Hepatocyte (in vitro differentiated cells): ENCODE data around the gene WDR59. TPM values are rescaled to one million over a fixed set of nuclear protein-coding genes. Genes with fewer than 3 reads are reported as not detected.

Experiments used
- DNase-seq: peaks from one replicate; pipeline ENCODE4 v3.0.0-alpha.2; 2016; ENCODE audit warnings: low spot score
- H2AFZ ChIP-seq: fragments of 200-600 bp; sonication (generic); 2 replicates; pipeline ENCODE4 v1.6.0; 2016; ENCODE audit warnings: antibody characterized with exemption, mild to moderate bottlenecking
- H3K27ac ChIP-seq: fragments of 200-600 bp; sonication (generic); 2 replicates; pipeline ENCODE4 v1.5.1; 2016; ENCODE audit warnings: mild to moderate bottlenecking
- H3K27me3 ChIP-seq: fragments of 200-600 bp; sonication (generic); 2 replicates; pipeline ENCODE4 v1.6.1; 2016
- H3K36me3 ChIP-seq: fragments of 200-600 bp; sonication (generic); replicated peaks from 2 replicates; pipeline ENCODE4 v1.5.1; 2016; ENCODE audit warnings: low read depth; ENCODE audit not compliant: insufficient read depth
- H3K4me1 ChIP-seq: fragments of 200-600 bp; sonication (generic); 2 replicates; pipeline ENCODE4 v1.5.1; 2016; ENCODE audit warnings: mild to moderate bottlenecking, moderate library complexity; ENCODE audit not compliant: insufficient read depth
- H3K4me2 ChIP-seq: fragments of 200-600 bp; sonication (generic); 2 replicates; pipeline ENCODE4 v1.6.0; 2016
- H3K4me3 ChIP-seq: fragments of 200-600 bp; sonication (generic); 2 replicates; pipeline ENCODE4 v1.5.1; 2016; ENCODE audit warnings: mild to moderate bottlenecking
- H3K79me2 ChIP-seq: fragments of 200-600 bp; sonication (generic); 2 replicates; pipeline ENCODE4 v1.6.0; 2017; ENCODE audit warnings: mild to moderate bottlenecking
- H3K9me2 ChIP-seq: fragments of 200-600 bp; sonication (generic); replicated peaks from 2 replicates; pipeline ENCODE4 v1.6.0; 2017; ENCODE audit warnings: mild to moderate bottlenecking; ENCODE audit not compliant: insufficient read depth
- H3K9me3 ChIP-seq: fragments of 200-600 bp; sonication (generic); 2 replicates; pipeline ENCODE4 v1.5.1; 2016; ENCODE audit warnings: low read depth, mild to moderate bottlenecking
- H4K20me1 ChIP-seq: fragments of 200-600 bp; sonication (generic); 2 replicates; pipeline ENCODE4 v1.6.0; 2016; ENCODE audit warnings: mild to moderate bottlenecking; ENCODE audit not compliant: insufficient read depth, poor library complexity, severe bottlenecking
- EZH2 ChIP-seq: fragments of 200-600 bp; sonication (generic); IDR thresholded peaks from 2 replicates; pipeline ENCODE4 v1.6.1; 2016; ENCODE audit warnings: antibody characterized with exemption, mild to moderate bottlenecking, borderline replicate concordance
- EZH2phosphoT487 ChIP-seq: fragments of 200-600 bp; sonication (generic); IDR thresholded peaks from one replicate; pipeline ENCODE4 v1.6.1; 2018; ENCODE audit warnings: antibody characterized with exemption, mild to moderate bottlenecking, low read depth, moderate library complexity; ENCODE audit not compliant: unreplicated experiment, severe bottlenecking
- WGBS: methylation state at CpG from one replicate; pipeline ENCODE4 v1.1.6; 2016; ENCODE audit warnings: low lambda C conversion rate; ENCODE audit errors: missing lambda C conversion rate; 5-methylcytosine and 5-hydroxymethylcytosine counted together
- polyA plus RNA-seq: library from polyadenylated mRNA; unstranded; fragments of >200 nt; fragmentation: Nextera tagmentation; extraction: Ambion mirVana; gene quantifications from 2 replicates; pipeline ENCODE4 v1.2.1, GENCODE V29; 2016
- total RNA-seq: library from RNA; depleted of rRNA; stranded (reverse); fragments of >200 nt; gene quantifications from 2 replicates; pipeline ENCODE4 v1.2.3, GENCODE V29; 2014
- TF ChIP-seq, protein P1 (sequence below): fragments of 200-600 bp; sonication (generic); IDR thresholded peaks from 2 replicates; pipeline ENCODE4 v1.5.1; 2016; ENCODE audit warnings: antibody characterized with exemption, mild to moderate bottlenecking; ENCODE audit not compliant: poor library complexity

Gene WDR59
- total and polyA plus RNA-seq, 2 experiments from 2014 or later, result 32.8 to 35.7 TPM

DNA sequence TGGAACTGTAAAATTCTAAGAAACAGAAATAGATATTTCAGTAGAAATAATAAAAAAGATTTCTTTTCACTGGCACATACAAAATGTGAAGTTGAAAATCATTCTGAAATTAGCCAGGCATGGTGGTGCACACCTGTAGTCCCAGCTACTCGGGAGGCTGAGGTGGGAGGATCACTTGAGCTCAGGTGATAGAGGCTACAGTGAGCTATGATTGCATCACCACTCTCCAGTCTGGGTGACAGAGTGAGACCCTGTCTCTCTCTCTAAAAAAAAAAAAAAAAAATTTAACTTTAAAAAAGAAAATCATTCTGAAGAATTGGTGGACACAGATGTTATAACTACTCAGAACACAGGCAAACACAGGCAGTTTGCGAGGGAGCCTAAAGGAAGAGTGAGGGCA is 112.6 kb downstream of the WDR59 start:
- H3K4me1 ChIP-seq, result no peaks in the 10 kb centered on the region
- H3K4me3 ChIP-seq, result no peak overlapping the region
- no peak overlapping the region for H2AFZ ChIP-seq
- H3K9me3 ChIP-seq, result no peaks in the 10 kb centered on the region
- H3K79me2 ChIP-seq, result no peaks in the 10 kb centered on the region
- DNase-seq, result no peak
- no peak overlapping the region for H3K4me2 ChIP-seq
- H4K20me1 ChIP-seq, result no peaks in the 10 kb centered on the region
- 100% methylated on average over 2 of the region's 2 CpGs for WGBS
- no peaks in the 10 kb centered on the region for H3K36me3 ChIP-seq
- TF ChIP-seq, protein P1, sequence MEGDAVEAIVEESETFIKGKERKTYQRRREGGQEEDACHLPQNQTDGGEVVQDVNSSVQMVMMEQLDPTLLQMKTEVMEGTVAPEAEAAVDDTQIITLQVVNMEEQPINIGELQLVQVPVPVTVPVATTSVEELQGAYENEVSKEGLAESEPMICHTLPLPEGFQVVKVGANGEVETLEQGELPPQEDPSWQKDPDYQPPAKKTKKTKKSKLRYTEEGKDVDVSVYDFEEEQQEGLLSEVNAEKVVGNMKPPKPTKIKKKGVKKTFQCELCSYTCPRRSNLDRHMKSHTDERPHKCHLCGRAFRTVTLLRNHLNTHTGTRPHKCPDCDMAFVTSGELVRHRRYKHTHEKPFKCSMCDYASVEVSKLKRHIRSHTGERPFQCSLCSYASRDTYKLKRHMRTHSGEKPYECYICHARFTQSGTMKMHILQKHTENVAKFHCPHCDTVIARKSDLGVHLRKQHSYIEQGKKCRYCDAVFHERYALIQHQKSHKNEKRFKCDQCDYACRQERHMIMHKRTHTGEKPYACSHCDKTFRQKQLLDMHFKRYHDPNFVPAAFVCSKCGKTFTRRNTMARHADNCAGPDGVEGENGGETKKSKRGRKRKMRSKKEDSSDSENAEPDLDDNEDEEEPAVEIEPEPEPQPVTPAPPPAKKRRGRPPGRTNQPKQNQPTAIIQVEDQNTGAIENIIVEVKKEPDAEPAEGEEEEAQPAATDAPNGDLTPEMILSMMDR, result no peak
- TF ChIP-seq EZH2phosphoT487 (no peak), EZH2 (no peak)
- no peak overlapping the region for H3K27ac ChIP-seq
- no peaks in the 10 kb centered on the region for H3K9me2 ChIP-seq
- H3K27me3 ChIP-seq, result no peaks in the 10 kb centered on the region

DNA sequence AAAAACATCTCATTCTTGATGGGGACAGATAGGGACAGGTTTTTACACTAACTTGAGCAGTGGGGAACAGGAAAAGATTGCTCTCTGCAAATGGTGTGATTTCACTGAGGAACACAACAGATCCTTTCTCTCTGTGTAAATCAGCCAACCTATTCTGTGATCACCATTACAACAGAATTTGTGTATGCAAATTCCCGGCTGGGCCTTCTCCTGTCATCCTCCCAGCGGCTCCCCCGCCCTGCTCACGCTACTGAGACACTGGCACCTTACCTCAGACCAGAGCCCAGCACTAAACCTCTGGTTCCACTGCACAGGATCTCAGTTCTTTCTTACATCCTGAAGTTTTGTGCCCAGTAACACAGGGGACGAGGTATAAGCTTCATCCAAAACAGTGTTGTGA is 113.3 kb downstream of the WDR59 start:
- WGBS, result 79% methylated on average over 5 of the region's 5 CpGs
- TF ChIP-seq EZH2phosphoT487 (no peak), EZH2 (no peak)
- TF ChIP-seq, protein P1, result no peak
- H4K20me1 ChIP-seq, result no peaks in the 10 kb centered on the region
- H3K36me3 ChIP-seq, result no peaks in the 10 kb centered on the region
- no peak overlapping the region for H3K4me2 ChIP-seq
- H3K9me2 ChIP-seq, result no peaks in the 10 kb centered on the region
- H2AFZ ChIP-seq, result no peak overlapping the region
- no peaks in the 10 kb centered on the region for H3K27me3 ChIP-seq
- no peak overlapping the region for H3K27ac ChIP-seq
- H3K79me2 ChIP-seq, result no peaks in the 10 kb centered on the region
- no peaks in the 10 kb centered on the region for H3K9me3 ChIP-seq
- H3K4me1 ChIP-seq, result no peaks in the 10 kb centered on the region
- no peak for DNase-seq
- H3K4me3 ChIP-seq, result no peak overlapping the region

DNA sequence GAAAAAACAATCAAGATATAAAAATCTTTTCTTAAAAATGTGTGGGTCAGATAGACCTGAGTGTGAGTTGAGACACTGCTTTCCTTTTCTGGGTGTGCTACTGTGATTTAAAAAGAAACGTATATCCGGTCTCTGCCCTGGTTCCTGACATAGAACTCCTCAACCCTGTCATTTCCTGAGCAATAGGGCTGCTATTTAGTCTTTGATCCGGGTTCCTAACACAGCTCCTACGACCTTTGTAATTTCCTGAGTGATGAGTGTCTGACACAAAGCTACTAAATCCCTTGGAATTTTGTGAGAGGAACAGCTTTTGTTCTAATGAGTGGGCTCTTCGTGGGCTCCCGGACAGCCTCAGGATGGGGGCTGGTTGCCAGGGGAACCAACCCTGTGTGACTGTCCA is 116.4 kb downstream of the WDR59 start:
- no peaks in the 10 kb centered on the region for H3K27me3 ChIP-seq
- TF ChIP-seq EZH2, result no peak
- TF ChIP-seq EZH2phosphoT487, result no peak
- TF ChIP-seq, protein P1, result no peak
- no peak overlapping the region for H2AFZ ChIP-seq
- H4K20me1 ChIP-seq, result no peaks in the 10 kb centered on the region
- H3K4me2 ChIP-seq, result peak overlapping the region; percentile 1
- no peaks in the 10 kb centered on the region for H3K4me1 ChIP-seq
- H3K9me3 ChIP-seq, result no peaks in the 10 kb centered on the region
- no peak for DNase-seq
- 13% methylated on average over 6 of the region's 6 CpGs for WGBS
- H3K36me3 ChIP-seq, result no peaks in the 10 kb centered on the region
- no peaks in the 10 kb centered on the region for H3K9me2 ChIP-seq
- H3K79me2 ChIP-seq, result no peaks in the 10 kb centered on the region
- no peak overlapping the region for H3K4me3 ChIP-seq
- H3K27ac ChIP-seq, result peak overlapping the region; percentile 45

DNA sequence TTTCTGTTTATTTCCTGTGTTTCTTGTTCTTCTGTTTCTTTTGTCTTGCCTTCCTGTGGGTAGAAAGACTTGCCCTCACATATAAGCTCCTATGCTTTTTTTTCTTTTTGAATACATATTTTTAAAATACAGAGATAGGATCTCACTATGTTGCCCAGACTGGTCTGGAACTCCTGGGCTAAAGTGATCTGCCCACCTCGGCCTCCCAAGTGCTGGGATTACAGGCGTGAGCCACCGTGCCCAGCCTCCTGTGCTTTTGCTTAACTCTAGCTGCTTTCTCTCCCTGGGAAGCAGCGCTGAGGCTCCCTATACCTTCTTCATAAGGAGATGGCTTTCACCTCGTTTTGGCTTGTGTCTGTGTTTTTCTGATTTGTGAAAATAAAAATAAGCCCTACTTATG is 116.9 kb downstream of the WDR59 start:
- no peaks in the 10 kb centered on the region for H4K20me1 ChIP-seq
- WGBS, result 73% methylated on average over 5 of the region's 5 CpGs
- no peak overlapping the region for H3K4me3 ChIP-seq
- no peak overlapping the region for H2AFZ ChIP-seq
- no peaks in the 10 kb centered on the region for H3K79me2 ChIP-seq
- no peaks in the 10 kb centered on the region for H3K36me3 ChIP-seq
- no peak for DNase-seq
- no peaks in the 10 kb centered on the region for H3K9me3 ChIP-seq
- H3K27me3 ChIP-seq, result no peaks in the 10 kb centered on the region
- H3K27ac ChIP-seq, result peak overlapping the region; percentile 45
- H3K9me2 ChIP-seq, result no peaks in the 10 kb centered on the region
- H3K4me2 ChIP-seq, result peak overlapping the region; percentile 1
- H3K4me1 ChIP-seq, result no peaks in the 10 kb centered on the region
- no peak for TF ChIP-seq EZH2phosphoT487
- TF ChIP-seq, protein P1, result no peak
- no peak for TF ChIP-seq EZH2
